Activated CD4-positive, CD25-positive, alpha-beta regulatory T cell treated with anti-CD3 and anti-CD28 coated beads, Interleukin-2, amount 50 U/mL, for 24 hours (primary cell): ENCODE results near the gene PDGFB.
A peak's percentile ranks its signal among the peaks of the same experiment; 100 is the strongest.
"Not testable (repeated sequence)": the region's sequence is repeated elsewhere in the genome, so short reads cannot be mapped to it uniquely, and the experiment has no call there.

Source experiments
- ATAC-seq, 2 donors: fragments of 150-1000 bp; cut with Tn5 transposase; one replicate each; pipeline ENCODE4 v1.10.0; 2021; ENCODE audit warnings: mild to moderate bottlenecking in 1 of 2, moderate library complexity in 1 of 2

PDGFB gene

GRCh38 chr22:39223091-39223710 lies 21.6 kb downstream of the PDGFB start:
- ATAC-seq: no peak

DNA sequence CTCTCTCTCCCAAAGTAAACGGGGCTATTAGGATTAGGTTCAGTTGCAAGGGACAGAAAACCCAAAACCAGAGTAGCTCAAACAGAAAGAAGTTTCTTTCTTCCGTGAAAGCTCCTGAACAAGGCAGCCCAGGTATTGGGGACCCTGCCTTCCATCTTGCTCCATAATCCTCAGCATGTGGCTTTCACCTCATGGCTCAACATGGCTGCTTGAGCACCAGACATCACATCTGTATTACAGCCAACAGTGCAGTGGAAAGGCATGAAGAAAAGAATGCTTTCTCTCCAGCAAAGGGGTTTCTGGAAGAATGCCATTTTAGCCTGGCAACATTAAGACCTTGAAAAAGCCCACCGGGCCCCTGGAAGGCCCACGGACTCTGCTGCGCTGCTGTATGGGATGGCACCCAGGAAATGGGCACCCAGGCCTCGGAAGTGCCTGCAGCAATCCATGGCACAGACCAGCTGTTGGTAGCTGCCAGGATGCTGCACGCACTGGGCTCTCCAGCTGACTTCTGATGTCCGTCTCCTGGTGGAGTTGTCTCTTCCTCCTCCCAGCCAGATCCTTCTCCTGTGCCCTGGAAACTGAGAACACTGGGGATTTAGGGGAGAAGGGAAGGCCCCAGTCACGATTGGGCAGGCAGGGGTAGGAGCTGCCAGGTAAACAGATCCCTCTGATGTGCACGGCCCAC lies 22.6 kb downstream of the PDGFB start:
- ATAC-seq: no peak

DNA sequence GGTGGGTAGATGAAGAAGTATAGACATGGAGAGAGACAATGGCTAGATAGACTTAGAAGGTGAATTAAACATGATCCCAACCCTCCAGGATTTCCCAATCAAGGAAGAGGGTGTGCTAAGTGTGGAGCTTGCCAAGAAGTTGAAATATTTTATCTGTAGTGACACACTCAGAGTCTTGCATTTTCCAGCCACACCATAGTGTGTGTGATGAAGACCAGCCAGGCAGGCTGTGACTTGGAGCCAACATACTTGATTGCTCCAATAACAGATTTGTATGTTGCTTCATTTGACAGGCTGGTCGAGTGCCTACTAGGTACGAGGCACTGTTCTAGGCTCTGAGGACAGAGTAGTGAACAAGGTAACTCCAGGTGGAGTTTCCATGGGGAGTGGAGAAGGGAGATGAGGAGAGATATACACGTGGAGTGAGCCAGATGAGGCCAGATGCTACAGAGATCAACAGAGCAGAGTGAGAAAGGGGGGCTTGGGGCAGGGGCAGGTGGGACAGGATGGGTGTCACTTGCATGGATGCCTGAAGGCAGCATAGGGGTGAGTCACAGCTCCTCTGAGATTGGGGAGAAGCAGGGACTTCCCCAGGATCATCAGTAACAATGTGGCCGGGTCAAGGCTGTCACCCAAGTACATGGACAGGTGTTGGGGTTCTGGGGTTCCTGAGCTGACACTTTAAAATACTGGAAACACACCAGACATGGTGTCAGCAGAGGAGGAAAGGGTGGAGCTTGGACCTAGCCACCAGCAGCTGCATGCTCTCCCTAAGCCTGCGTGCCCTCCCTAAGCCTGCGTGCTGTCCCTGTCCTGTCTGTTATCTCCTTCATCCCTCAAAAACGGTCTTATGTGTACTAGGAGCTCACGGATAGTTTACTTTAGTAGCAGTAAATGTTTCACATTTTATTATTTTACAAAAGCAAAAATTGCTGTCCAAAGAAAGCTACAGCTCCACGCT lies 23.6 kb downstream of the PDGFB start:
- peak; percentile 17 to 38 for ATAC-seq

DNA sequence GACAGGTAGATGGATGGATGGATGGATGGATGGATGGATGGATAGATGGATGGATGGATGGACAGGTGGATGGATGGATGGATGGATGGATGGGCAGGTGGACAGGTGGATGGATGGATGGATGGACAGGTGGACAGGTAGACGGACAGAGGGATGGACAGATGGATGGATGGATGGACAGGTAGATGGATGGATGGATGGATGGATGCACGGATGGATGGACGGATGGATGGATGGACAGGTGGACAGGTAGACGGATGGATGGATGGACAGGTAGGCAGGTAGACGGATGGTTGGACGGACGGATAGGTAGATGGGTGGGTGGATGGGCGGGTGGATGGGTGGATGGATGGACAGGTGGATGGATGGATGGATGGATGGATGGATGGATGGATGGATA lies 24.3 kb downstream of the PDGFB start:
- no peak for ATAC-seq

DNA sequence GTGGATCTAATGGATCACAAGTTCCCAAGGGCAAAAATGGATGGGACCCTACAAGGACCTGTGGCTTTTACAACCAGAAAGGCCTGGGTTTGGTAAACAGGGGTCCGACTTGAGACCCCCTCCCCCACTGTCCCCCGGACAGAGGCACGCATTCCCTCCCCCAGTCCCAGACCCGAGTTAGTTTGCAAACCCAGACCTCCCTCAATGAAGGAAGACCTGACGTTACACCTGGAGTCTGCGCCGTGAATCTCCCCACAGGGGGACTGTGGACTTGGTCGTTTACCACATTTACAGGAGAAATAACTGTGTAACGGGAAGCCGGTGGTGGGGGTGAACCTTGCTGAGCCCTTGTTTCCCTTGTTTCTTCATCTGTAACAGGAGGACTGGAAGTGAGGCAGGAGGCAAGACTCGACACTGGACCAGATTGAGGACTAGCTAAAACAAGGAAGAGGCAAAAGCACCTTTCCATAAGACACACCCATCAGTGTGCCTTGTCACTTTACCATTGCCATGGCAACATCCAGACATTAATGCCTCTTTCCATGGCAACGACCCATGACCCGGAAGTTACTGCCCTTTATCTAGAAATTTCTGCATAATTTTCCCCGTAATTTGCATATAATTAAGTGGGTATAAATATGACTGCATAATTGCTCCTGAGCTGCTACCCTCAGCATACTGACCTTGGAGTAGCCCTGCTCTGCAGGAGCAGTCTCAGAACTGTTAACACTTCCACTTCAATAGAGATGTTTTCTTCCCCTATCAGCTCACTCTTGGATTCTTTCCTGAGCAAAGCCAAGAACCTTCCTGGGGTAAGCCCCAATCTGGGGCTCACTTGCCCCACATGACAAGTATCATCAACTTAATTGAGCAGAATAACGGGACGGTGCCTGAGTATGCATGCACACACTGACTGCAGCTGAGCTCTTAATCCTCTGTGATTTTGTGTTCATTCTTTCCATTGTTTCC lies 25.4 kb downstream of the PDGFB start:
- no peak for ATAC-seq

DNA sequence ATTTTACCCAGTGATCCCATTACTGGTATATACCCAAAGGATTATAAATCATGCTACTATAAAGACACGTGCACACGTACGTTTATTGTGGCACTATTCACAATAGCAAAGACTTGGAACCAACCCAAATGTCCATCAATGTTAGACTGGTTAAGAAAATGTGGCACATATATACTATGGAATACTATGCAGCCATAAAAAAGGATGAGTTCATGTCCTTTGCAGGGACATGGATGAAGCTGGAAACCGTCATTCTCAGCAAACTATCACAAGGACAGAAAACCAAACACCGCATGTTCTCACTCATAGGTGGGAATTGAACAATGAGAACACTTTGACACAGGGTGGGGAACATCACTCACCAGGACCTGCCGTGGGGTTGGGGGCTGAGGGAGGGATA lies 26.4 kb downstream of the PDGFB start:
- not testable (repeated sequence) for ATAC-seq

DNA sequence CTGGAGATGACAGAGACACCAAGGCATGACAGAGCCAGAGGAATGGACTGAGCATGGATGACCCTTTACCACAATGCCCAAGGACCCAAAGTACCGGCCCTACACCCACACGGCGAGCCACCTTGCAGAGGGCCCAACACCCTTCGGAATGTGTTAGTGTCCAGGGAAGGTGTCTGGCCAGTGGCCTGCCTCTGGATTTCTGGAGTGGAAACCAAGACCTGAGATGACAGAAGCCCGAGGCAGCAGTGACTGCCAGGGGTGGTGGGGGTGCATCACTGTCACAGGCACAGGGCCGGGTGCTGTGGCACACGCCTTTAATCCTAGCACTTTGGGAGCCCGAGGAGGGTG lies 28.7 kb downstream of the PDGFB start:
- ATAC-seq: no peak

GRCh38 chr22:39215426-39216142 lies 29.2 kb downstream of the PDGFB start:
- ATAC-seq: peak in 1 of 2 donors; percentile 51

DNA sequence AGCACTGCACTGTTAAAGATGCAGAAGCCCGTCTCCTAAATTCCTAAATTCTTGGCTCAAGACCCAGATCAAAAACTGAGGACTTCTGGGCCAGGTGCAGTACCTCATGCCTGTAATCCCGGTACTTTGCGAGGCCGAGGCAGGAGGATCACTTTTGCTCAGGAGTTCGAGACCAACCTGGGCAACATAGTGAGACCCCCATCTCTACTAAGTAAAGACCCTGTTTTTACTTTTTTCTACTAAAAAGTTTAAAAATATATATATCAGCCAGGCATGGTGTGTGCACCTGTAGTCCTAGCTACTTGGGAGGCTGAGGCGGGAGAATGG lies 29.7 kb downstream of the PDGFB start:
- ATAC-seq: no peak

DNA sequence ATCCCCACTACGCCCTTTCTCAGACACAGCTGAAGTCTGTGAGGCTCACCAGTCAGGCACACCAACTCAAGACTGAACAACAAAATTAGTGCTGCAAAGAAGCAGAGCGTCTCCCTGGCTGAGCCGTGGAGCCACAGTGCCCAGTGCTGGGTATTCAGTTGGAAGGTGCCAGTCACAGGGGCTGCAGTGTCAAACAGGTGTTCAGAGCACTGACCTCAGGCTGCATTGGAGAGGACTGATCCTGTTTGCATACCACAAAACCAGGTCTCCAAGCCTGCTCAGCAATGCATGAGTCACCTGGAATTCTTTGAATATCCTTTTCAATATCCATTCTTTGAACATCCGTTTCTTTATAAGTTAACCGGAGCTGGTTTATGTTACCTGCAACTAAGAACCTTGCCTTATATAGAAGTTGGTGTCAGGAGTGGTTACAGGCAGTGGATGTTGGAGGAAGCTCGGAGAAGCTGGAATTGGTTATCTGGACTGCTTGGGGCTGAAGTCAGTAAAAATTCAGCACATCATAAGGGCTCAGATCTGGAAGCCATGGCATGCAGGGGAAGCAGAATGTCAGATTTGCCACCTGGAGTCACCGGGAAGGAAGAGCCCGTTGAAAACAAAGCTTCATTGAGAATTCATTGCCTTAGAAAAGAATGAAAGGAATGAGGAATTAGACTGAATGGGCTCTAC lies 30.3 kb downstream of the PDGFB start:
- ATAC-seq: no peak

- no peak for ATAC-seq
Measured at GRCh38 chr22:39214006-39214382, 30.8 kb downstream of the PDGFB start.

GRCh38 chr22:39212721-39213376 lies 31.9 kb downstream of the PDGFB start:
- ATAC-seq: no peak

DNA sequence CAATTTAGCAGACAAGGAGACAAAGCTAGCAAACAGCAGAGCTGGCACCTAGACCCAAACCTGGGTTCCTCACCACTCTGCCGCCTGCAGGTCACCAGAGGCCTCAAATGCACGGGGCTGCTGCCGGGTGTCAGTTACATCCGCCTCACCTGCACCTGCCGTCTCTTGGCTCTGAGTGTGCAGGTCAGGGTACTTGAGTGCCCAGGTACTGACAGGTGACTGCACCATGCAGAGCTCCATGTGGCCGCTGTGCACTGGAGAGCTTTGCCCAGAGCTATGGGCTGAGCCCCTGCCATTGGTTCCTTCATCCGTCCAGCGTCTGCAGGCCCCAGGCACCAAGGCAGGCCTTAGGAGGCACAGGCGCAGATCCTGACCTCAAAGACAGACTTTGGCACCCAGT lies 35.0 kb downstream of the PDGFB start:
- ATAC-seq: no peak

DNA sequence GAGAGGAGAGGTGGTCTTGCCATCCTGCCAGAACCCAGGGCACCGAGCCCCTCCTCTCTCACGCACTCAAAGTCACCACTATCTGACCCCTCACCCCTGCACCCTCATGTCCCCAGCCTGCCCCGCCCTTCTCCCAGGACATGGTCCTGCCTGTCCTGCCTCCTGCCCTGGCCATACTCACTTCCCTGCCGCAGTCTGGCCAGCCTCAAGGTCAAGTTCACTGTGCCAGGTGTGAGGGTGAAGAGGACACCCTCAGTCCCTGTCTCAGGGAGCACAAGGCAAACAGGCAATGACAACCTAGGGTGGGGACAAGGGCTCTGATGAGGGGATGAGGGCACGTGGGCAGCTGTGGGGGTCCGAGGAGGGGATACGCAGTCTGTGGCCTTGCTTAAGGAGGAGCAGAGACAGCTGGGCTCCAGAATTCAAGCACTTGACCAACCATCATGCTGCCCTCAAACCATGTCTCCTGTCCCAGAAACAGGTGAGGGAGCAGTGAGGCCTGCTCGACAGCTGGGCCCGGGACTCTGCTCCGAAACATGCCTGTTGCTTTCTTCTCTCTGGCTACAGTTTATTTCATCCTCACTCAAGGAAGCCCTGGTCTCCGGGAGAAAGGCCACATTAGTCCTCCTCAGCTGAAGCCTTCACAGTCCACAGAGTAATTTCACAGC lies 36.6 kb downstream of the PDGFB start:
- no peak for ATAC-seq

- ATAC-seq: no peak
Measured at GRCh38 chr22:39207141-39208012, 37.4 kb downstream of the PDGFB start.

DNA sequence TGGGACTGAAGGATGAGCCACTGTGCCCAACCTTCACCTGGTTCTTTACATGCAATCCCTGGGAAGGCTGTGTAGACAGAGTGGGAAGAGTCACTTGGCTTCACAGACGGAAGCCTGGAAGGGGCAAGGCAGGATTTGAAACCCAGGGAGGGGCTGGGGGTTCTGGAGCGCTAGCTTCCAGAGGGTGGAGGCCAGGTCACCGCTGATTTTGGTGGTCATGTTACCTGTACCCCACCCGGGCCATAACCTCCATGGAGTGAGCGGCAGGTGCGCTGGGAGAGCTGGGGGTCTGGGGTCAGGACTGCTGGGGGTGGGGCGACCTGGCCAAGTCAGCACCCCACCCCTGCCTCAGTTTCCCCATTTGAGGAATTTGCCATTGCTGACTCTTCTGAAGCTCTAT lies 38.3 kb downstream of the PDGFB start:
- ATAC-seq: no peak

- ATAC-seq: peak; percentile 73 to 80
Measured at GRCh38 chr22:39205344-39206021, 39.3 kb downstream of the PDGFB start.

GRCh38 chr22:39204216-39204615 lies 40.6 kb downstream of the PDGFB start:
- no peak for ATAC-seq

DNA sequence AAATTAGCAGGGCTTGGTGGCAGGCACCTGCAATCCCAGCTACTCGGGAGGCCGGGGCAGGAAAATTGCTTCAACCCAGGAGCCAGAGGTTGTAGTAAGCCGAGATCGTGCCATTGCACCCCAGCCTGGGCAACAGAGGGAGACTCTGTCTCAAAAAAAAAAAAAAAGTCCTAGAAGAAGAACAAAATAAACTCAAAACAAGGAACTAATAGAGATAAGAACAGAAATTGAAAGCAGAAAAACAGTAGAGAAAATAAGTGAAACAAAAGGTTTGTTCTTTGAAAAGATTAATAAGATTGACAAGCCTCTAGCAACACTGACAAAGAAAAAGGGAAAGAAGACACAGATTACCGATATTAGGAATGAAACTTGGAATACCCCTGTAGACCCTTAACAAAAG lies 47.2 kb downstream of the PDGFB start:
- ATAC-seq: no peak
